Bronchial epithelial cell (primary cell): ENCODE results near the gene APOO. TPM values are rescaled to one million over a fixed set of nuclear protein-coding genes. Genes with fewer than 3 reads are reported as not detected.
A peak's percentile ranks its signal among the peaks of the same experiment; 100 is the strongest.

Source experiments
- DNase-seq: peaks from one replicate; pipeline ENCODE4 v3.0.0-alpha.2; 2010; ENCODE audit warnings: low read depth
- FAIRE-seq: peaks from 2 replicates; lab custom pipeline; 2011; peaks lifted over from hg19 to GRCh38; lab: Jason Lieb, UNC
- H3K27me3 ChIP-seq: 2 replicates; pipeline ENCODE4 v1.5.1; 2011; ENCODE audit warnings: low read length; ENCODE audit not compliant: control insufficient read depth, insufficient read depth
- H3K36me3 ChIP-seq: 2 replicates; pipeline ENCODE4 v1.5.1; 2011; ENCODE audit warnings: low read length; ENCODE audit not compliant: control insufficient read depth, insufficient read depth
- H3K4me3 ChIP-seq: 2 replicates; pipeline ENCODE4 v1.5.1; 2011; ENCODE audit warnings: mild to moderate bottlenecking, low read depth, low read length, control low read depth
- total RNA-seq: library from RNA; depleted of rRNA; stranded (reverse); fragments of >200 nt; gene quantifications from 2 replicates; pipeline ENCODE4 v1.2.1, GENCODE V29; 2014
- TF ChIP-seq, protein P1 (sequence below): IDR thresholded peaks from 2 replicates; pipeline ENCODE4 v1.5.1; 2011; ENCODE audit warnings: mild to moderate bottlenecking, moderate library complexity, low read length, control low read depth, inconsistent platforms; ENCODE audit not compliant: insufficient read depth, severe bottlenecking

Gene APOO
- total RNA-seq, 1 donor from 2014 or later = 7.4 TPM

DNA sequence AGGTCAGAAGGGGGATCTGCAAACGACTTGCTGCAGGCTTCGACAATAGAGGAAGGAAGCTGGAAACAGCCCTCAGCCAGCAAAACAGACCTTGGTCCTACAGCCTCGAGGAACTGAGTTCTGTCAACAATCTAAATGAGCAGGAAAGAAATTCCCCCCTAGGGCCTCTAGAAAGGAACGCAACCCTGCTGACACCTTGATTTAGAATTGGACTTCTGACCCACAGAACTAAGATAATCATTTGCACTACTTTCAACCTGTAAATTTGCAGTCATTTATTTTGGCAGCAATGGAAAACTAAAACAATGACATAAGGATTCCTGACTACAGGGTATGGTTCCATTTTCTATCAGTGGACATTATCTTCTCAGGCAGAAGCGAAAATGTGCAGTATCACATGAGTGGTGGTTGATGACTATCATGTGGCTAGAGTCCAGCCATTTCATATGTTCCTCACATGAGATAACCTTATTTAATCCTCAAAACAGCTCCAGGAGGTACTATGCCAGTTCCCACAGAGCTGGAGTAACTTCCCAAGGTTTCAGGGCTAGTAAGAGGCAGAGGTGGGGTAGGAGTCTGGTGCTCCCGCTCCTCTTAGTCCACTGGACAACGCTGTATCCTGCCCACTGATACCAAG is 63.1 kb downstream of the APOO start:
- no peak overlapping the region for H3K4me3 ChIP-seq
- no peak for DNase-seq
- H3K27me3 ChIP-seq = no peaks in the 10 kb centered on the region
- TF ChIP-seq, protein P1, sequence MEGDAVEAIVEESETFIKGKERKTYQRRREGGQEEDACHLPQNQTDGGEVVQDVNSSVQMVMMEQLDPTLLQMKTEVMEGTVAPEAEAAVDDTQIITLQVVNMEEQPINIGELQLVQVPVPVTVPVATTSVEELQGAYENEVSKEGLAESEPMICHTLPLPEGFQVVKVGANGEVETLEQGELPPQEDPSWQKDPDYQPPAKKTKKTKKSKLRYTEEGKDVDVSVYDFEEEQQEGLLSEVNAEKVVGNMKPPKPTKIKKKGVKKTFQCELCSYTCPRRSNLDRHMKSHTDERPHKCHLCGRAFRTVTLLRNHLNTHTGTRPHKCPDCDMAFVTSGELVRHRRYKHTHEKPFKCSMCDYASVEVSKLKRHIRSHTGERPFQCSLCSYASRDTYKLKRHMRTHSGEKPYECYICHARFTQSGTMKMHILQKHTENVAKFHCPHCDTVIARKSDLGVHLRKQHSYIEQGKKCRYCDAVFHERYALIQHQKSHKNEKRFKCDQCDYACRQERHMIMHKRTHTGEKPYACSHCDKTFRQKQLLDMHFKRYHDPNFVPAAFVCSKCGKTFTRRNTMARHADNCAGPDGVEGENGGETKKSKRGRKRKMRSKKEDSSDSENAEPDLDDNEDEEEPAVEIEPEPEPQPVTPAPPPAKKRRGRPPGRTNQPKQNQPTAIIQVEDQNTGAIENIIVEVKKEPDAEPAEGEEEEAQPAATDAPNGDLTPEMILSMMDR = no peak
- H3K36me3 ChIP-seq = no peaks in the 10 kb centered on the region
- FAIRE-seq = peak; percentile 60

DNA sequence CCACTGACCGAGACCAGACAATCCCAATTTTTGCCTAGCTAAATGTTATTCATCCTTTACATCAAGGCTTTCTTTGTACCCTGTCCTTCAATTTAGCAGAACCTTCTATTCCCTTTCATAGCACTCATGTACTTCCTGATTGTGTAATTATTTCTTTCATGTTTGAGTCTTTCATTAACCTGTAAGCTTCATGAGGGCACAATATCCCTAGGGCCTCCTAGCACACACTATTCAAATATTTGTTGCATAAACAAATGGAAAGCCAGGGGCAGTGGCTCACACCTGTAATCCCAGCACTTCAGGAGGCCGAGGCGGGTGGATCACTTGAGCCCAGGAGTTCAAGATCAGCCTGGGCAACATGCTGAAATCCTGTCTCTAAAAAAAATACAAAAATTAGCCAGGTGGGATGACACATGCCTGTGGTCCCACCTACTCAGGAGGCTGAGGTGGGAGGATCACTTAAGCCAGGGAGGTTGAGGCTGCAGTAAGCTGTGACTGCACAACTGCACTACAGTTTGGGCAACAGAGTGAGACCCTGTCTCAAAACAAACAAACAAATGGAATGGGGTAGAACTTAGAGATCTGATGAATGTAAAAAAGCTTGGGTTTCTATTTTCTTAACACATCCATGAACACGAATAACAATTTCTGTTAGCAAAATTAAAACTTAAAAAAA is 65.8 kb downstream of the APOO start:
- FAIRE-seq (no peak), DNase-seq (no peak)
- TF ChIP-seq, protein P1 = no peak
- Histone ChIP-seq H3K27me3 (no peaks in the 10 kb centered on the region), H3K4me3 (no peak overlapping the region), H3K36me3 (no peaks in the 10 kb centered on the region)

DNA sequence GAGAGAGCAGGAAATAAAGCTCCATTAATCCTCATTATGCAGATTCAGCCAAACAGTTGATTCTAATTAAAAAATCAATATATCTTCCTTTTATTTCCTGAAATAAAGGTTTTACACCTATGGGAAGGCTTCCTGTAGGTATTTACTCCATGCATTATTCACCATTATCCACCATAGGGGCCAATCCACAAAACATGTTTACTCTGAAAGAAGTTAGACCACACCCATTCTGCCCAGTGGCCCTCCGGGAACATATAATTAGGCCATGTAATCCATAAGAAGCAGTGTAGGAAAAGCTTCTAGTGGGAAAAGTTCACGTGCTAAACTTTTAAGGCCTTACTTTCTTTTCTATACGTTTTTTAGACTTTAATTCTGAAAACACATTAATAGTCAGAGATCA is 67.1 kb downstream of the APOO start:
- DNase-seq (no peak), FAIRE-seq (no peak)
- no peaks in the 10 kb centered on the region for H3K36me3 ChIP-seq
- H3K4me3 ChIP-seq = no peak overlapping the region
- TF ChIP-seq, protein P1 = no peak
- H3K27me3 ChIP-seq = no peaks in the 10 kb centered on the region

DNA sequence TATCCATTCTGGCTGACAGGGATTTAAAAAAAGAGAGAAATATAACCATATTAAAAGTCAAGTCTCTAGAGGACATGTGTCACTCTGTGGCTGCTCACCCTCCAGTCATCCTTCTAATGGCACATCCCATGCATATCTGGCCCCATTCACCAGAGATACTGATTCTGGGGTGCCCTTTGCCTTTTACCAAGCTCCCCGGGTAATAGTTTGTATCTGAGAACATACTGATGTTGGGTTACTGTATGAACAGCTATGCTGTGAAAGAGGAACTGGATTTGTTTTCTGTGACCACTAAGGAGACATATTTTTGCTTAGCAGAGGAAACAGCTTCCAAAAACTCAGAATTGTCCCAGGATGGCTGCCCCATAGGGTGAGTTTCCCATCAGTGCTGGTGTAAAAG is 68.8 kb downstream of the APOO start:
- H3K36me3 ChIP-seq = no peaks in the 10 kb centered on the region
- H3K27me3 ChIP-seq = no peaks in the 10 kb centered on the region
- no peak for FAIRE-seq
- H3K4me3 ChIP-seq = no peak overlapping the region
- DNase-seq = no peak
- TF ChIP-seq, protein P1 = no peak

DNA sequence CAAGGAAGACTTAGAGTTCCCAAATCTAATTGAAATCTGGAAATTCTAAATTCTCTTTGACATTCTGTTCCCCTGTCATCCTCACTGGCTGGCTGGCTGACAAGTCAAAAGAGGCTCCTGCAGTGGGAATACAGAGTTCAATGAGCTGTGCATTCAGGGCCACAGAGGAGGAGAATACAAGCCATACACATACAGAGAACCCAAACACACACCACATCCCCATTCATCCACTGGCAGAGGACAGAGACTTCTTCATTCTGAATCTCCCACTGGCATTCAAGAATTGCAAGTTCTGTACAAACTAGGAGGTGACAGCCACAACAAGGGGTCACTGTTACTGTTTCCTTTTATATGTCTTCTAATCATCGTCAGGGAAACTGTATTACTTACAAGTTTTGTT is 75.0 kb downstream of the APOO start:
- no peaks in the 10 kb centered on the region for H3K36me3 ChIP-seq
- H3K4me3 ChIP-seq = no peak overlapping the region
- TF ChIP-seq, protein P1 = no peak
- no peak for FAIRE-seq
- DNase-seq = no peak
- no peaks in the 10 kb centered on the region for H3K27me3 ChIP-seq

DNA sequence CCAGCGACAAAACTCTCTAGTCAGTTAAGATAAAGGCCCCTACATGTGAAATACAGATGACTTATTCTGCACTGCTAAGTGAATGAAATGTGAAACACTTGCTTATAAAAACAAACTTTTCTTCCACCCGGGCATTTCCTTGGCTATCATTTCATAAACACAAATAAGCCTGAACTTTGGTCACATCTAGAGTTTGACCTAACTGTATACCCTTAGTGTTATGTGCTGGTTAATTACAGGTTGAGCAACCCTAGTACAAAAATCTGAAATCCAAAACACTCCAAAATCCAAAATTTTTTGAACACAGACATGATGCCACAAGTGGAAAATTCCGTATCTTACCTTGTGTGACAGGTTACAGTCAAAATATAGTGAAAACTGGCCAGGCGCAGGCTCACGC is 78.9 kb downstream of the APOO start:
- DNase-seq (no peak), FAIRE-seq (no peak)
- Histone ChIP-seq H3K27me3 (no peaks in the 10 kb centered on the region), H3K36me3 (no peaks in the 10 kb centered on the region), H3K4me3 (no peak overlapping the region)
- TF ChIP-seq, protein P1 = no peak
